HG03135 (cell line): ENCODE measurements around the gene SBK1.
"Not testable (repeated sequence)": the region's sequence is repeated elsewhere in the genome, so short reads cannot be mapped to it uniquely, and the experiment has no call there.

Source experiments
- ATAC-seq: cut with Tn5 transposase; IDR thresholded peaks from one replicate; pipeline ENCODE4 v1.9.1; 2021; ENCODE audit warnings: mild to moderate bottlenecking, moderate library complexity; ENCODE audit not compliant: unreplicated experiment

The SBK1 gene

DNA sequence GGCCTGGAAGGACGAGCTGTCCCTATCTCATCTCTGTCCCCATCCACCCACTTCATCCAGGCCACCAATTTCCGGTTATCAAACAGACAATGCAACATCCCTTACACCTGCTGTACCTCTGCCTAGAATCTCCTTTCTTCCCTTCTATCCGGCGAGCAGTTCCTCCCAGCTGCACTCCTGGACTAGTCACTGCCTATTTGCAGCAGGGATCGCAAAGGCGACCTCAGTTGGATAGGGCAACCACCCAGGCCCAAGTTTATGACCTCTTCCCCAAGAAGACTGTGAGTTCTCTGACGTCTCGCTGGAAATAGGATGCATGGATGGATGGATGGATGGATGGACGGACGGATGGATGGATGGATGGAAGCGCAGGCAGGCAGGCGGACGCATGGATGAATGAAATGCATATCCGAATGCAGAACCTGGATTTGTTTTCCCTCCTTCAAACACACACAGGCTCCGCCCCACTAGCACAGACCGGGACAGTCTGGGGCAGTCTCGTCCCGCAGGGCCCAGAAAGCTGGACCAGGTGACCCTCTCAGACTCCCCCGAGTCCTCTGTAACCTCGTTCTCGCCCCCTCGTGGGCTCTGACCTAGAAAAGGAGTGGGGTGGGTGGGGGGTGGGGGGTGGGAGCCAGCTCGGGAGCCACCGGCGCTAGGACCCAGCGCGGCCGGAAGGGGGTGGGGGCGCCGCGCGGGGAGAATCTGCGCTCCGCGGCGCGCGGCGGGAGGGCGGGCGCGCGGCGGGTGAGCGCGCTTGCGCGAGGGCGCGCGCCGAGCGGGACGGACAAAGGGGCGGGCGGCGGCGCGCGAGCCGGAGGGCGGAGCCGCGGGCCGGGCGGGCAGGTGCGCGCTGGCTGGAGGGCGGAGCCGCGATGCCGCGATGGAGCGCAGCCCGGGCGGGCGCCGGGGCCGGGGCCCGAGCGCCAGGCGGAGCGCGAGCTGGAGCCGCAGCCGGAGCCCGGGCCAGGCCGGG lies at the start of gene SBK1:
Gene SBK1 (plus strand): TSS at position 875 of the 976 bp plus-strand sequence. CDS start 24,867 bp downstream, outside the sequence.
- ATAC-seq: peak; percentile 89

DNA sequence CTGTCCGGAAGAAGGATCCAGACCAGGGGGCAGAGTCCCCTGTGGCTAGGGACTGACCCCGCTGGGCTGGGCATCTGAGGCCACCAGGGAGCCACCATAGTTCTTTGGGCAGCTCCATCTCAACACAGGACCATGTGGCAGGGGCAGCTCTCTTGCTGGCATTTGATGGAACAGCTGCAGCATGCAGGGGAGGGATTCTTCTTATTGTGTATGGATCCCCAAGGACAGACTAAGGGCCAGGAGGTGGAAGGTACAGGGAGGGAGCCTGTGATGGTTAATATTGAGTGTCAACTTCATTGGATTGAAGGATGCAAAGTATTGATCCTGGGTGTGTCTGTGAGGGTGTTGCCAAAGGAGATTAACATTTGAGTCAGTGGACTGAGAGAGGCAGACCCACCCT lies 42.8 kb upstream of the SBK1 start:
- not testable (repeated sequence) for ATAC-seq

DNA sequence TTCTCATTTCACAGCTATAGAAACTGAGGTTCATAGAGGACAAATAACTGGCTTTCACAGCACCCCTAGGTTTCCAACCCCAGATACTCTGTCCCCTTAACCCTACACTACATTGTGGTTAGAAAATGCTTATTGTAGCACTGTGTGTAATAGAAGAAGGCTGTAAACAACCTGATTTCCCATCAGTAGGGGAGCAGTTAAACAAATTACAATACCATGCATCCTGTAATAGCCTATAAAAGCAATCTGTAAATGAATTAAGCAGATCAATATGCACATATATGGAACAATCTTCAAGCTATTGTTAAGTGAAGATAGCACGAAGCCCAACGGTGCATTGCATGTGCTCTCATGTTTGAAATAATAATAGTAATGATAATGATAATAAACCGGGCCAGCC lies 41.3 kb upstream of the SBK1 start:
- ATAC-seq: no peak

DNA sequence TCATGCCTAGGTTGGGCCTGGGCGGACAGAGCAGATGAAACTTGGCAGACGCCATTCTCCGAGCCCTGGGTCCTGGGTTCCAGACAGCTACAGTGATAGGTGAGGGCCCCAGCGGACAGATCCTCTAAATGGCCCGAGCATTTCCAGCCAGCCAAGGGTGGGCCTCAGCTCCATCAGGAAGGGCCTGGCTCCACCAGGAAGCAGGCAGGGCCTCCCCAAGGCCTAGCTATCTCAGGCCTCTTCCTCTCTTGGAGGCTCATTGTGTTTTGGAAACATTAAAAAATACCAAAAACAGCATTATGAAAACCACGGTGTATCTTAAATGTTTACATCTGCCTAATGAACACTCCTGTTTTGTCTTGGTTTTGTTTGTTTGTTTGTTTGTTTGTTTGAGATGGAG lies 38.2 kb upstream of the SBK1 start:
- no peak for ATAC-seq

DNA sequence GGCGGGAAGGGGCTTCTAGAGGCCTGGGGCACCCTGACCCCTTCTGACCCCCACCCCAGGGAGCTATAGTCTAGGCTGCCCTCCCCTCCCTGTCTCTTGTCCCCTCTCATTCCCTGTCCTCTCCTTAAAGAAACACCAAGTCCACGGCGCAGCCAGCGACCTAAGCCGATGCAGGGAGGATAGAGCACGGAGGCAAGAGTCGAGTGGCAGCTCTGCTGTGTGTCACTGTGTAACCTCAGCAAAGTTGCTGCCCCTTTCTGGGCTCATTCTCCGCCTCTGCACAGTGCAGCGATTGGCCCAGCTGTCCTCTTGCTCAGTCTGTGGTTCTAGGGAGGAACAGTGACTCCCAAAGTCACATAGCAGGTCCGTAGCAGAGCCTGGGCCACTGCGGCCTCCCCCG lies 36.5 kb upstream of the SBK1 start:
- no peak for ATAC-seq

DNA sequence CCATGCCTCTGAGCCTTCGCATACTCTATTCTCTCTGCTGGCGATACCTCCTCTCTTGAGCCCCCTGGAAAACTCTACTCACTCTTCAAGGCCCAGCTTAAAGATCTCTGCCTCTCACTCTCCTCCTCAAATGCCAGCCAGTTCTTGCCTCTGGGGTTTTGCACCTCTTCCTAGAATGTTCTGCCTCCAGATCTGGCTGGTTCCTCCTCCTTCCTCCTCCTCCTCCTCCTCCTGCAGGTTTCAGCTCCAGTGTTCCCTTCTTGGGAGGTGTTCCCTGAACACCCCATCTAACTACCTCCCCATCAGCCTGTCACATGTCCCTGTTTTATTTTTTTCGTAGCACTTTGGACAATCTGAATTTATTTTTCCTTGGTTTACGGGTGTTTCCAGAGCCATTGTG lies 35.1 kb upstream of the SBK1 start:
- no peak for ATAC-seq

DNA sequence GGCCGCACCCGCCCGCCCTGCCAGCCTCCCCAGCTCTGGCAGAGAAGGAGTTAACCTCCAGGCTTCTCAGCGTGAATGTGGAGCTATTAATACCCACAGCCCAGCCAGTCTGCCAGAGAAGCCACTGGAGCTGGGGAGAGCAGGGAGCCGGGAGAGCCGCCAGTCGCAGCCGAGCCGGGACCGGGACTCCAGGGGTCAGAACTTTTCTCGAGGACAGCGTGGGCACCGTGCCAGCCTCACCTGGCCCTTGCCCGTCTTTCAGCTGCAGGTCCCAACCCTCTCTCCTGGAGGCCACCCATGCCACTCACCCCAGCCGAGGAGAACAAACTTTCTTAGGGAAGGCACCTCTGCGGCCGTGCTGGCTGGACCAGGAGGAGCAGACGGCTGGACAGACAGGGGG lies 33.8 kb upstream of the SBK1 start:
- no peak for ATAC-seq

DNA sequence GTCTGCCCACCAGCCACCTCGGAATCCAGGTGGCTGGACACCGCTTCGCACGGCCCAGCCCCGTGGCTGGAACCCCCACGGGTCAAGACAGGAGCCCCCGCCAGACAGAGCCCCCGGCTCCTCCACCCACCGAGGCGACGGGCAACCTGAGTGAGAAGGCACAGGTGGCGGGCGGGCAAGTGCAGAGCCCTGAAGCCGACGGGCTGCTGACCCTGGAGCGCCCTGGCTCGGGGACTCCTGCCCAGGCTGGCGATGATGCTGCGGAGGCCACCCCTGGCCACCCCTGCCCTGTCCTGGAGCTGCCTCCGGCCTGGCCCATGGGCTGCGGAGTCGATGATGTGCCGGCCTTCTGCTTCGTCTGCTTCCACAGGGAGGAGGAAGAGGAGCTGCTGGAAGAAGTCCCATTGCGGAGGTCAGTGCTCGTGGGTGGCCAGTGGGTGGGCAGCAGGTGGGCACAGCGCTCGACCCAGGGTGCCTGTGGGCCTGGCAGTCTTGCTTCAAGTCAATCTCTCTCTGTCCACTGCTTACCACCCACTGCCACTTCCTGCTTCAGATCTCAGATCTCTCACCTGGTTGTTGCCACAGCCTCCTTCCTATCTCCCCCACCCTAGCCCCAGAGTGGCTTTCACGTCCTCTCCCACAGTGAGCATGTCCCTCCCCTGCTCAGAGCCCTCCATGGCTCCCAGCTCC lies 33.1 kb upstream of the SBK1 start:
- ATAC-seq: no peak

DNA sequence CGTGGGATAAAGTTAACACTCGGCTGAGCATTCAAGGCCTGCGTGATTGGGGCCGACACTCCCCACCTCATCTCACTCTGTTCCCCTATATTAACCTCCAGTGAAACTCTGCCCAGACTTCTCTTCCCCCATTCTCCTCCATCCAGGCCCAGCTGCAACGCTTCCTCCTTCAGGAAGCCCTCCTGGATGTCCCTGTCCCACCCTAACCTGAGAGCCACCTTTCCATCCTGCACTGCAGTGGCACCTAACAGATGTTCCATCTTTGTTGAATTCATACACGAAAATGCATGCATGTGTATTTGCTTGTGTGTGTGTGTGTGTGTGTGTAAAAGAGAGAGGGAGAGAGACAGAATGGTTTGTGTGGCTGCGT lies 32.6 kb upstream of the SBK1 start:
- no peak for ATAC-seq

DNA sequence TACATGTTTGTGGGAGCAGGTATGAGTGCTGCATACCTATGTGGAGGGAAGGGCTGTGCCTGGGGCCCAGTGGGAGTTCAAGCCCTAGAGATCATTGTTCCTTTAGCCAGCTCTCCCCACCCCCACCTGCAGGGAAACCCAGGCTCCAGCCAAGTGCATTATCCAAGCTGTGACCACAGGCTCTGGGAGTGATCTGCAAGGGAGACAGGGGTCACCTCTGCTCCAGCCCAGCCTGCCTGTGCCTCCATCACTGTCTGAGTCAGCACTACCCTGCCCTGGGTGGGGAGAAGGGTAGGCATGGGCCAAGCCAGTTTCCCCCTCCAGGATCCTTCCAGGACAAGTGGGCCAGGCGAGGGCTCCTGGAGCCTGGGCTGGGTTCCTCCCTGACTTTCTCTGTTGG lies 32.1 kb upstream of the SBK1 start:
- ATAC-seq: no peak

DNA sequence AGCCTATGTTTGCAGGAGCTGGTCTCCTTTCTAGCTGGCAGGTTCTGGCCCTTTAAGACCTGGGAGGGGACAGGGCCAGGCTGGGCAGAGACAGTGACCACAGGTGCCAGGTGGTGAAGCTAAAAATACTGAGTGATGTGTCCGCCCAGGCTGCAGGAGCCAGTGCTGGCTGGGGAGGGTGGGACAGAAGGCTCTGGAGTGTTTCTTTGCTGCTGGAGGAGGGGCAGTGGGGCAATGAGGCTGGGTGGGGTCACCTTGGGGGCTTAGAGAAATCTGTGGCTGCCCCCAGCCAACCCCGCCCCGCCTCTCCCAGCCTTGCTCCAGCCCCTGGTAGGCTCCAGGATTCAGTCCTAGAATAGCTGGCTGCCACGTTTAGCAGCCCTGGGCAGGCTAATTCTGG lies 30.4 kb upstream of the SBK1 start:
- ATAC-seq: no peak

DNA sequence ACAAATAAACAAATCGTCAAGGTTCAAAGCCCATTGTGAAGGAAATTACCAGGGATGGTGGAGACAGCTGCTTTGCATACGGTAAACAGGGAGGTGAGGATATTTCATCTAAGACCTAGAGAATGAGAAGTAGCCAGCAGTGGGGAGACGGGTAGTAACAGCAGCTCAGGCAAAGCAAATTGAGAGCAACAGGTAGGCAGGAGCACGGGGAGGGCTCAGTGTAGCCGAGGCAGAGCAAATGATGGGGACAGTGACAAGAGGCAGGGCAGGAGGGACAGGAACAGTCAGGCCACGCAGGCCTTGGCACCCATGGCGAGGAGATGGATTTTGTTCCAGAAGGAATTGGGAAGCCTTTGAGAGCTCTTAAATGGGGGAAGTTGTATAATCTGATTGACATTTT lies 29.0 kb upstream of the SBK1 start:
- no peak for ATAC-seq

DNA sequence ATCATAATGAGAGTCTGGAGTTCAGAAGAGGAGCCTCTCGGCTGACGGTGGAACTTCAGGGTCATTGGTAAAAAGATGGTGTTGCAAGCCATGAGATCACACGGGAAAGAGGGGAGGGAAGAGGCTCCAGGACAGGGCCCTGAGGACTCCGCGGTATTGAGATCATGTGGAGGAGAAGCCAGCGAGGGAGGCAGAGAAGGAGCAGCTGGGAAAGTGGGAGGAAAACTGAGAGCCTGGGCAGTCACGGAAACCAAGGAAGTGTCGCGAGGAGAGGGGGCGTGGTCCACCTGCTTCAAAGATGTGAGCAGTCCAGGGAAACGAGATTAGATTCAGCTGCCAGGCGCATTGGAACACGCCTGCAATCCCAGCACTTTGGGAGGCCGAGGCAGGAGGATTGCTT lies 27.7 kb upstream of the SBK1 start:
- no peak for ATAC-seq

DNA sequence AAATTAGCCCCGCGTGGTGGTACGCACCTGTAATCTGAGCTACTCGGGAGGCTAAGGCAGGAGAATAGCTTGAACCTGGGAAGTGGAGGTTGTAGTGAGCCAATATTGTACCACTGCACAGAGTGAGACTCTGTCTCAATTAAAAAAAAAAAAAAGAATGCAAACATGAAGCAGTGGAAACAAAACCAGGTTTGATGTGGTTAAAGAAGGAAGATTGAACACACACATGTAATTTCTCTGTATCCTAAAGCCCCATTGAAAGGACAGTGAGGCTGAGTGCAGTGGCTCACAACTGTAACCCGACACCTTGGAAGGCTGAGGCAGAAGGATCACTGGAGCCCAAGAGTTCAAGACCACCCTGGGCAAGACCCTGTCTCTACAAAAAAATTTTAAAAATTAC lies 26.5 kb upstream of the SBK1 start:
- no peak for ATAC-seq

DNA sequence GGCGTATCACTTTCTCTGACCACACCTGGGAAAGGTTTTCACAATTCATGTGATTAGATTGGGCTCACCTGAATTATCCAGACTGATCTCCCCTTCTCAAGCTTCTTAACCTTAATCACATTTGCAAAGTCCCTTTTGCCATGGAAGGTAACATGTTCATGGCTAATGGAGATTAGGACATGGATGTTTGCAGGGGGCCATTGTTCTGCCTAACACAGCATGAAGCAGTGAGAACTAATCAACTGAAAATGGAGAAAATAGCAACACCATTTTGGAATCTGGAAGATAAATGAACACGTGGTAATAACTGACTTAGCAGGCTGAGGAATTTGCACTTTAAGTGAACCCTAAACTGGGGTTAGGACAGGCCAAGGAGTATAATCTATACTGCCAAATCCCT lies 25.0 kb upstream of the SBK1 start:
- ATAC-seq: no peak

DNA sequence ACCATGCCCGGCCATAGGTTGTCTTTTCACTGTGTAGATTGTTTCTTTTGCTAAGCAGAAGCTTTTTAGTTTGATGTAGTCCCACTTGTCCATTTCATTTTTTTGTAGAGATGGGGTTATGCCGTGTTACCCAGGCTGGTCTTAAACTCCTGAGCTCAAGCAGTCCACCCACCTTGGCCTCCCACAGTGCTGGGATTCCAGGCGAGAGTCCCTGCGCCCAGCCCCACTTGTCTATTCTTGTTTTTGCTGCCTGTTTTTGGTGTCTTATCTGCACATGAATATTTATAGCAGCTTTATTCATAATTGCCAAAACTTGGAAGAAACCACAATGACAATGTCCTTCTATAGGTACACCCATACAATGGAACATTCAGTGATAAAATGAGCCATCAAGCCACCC lies 18.8 kb upstream of the SBK1 start:
- ATAC-seq: no peak

DNA sequence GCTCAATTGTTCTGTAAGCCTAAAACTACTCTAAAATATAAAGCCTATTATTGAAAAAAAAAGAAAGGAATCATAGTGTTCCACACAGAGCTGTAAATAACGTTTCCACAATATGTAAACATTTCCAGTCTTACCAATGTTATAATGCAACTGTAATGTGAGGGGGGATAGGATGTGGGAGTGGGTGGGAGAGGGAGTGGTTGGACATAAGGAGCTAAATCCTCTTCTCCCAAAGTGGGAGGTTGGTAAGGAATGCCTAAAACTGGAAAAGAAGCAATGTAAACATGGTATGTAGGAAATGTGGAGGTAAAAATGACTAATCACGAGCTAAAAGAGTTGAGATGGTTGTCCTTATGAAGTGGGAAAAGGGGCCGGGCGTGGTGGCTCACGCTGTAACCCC lies 17.6 kb upstream of the SBK1 start:
- ATAC-seq: no peak

DNA sequence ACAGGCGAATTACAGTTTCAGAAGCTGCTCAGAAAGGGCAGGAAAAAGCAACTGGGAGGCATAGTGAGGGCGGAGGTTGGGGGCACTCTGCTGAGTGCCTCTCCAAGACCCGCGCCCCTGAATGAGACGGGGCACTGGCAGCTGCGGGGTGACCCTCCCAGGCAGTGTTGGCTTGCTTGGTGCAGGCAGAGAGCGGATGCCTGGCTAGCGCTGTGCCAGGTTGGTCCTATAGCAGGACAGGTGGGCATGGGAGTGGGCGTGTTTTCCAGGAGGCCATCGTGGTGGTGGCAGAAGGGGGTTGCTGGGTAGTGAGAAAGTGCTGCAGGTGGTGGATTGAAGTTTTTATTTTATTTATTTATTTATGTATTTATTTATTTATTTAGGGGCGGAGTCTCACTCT lies 16.0 kb upstream of the SBK1 start:
- no peak for ATAC-seq

DNA sequence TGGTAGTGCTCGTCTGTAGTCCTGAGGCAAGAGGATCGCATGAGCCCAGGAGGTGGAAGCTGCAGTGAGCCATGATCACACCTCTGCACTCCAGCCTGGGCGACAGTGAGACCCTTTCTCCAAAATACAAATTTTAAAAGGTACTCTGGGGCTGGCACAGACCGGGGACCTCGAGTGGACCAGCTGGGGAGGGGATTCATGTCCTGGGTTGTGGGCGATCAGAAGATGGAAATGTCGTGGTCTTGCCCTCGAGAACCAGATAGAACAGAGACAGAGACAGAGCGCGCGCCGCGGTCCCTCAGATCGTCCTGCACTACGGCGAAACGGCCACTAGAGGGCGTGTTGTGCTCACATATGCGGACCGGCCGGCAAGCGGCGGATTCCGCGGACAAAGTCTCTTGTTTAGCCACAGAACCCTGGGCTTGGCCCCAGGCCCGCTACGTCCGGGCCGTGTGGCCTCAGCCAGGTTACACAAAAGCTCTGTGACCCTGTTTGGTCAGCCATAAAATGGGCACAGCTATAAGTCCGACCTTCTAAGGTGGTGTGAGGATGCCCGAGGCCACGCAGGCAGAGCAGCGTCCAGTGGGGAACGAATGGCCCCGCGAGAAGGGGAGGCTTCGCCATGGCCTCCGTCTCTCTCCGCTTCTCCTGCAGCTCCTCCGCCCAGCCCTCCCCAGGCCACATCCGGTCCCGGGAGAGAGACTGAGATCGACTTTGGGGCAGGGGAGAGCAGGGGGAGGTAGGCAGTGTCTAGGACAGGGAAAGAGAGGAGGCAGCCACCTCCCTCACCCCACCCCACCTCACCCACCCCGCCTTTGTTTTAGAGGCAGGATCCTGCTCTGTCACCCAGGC lies 14.6 kb upstream of the SBK1 start:
- ATAC-seq: no peak

DNA sequence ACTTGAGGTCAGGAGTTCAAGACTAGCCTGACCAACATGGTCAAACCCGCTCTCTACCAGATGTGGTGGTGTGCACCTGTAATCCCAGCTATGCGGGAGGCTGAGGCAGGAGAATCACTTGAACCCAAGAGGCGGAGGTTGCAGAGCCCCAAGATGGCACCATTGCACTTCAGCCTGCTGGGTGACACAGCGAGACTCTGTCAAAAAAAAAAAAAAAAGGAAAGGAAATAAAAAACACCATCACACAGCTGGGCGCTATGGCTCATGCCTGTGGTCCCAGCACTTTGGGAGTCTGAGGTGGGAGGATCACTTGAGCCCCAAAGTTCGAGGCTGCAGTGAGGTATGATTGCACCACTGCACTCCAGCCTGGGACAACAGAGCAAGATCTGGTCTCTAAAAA lies 13.3 kb upstream of the SBK1 start:
- ATAC-seq: no peak
